NCI-H82 (cell line): ENCODE measurements around the gene KCNK5.
A peak's percentile ranks its signal among the peaks of the same experiment; 100 is the strongest.

Experiments
- DNase-seq: peaks from one replicate; lab custom pipeline; 2025; lab: John Stamatoyannopoulos, UW

The KCNK5 gene

DNA sequence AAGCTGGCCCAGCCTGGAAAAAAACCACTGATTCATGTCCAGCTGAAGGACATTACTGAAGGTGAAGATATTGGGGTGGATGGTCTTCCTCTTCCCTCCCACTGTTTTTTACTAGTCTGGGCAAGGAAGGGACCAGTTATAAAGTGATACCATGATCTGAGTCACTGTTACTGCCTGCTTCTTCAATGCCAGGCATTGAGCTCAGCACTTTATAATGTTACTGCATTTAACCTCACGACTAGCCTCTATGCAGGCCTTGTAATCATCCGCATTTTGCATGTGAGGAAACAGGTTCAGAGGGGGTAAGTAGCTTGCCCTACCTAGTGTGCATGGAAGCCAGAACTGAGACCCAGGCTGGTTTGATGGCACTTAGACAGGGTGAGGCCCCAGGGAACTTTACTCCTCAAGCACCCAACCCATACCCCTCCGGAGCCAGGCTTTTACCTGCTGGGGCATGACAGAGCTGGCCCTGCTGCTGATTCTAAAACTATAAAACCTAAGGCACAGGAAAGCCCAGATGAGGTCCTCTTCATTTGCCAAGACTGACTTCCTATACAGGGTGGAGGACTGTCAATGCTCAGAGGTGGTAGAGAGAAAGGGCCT, 11.0 kb upstream of the KCNK5 start:
- DNase-seq: no peak

DNA sequence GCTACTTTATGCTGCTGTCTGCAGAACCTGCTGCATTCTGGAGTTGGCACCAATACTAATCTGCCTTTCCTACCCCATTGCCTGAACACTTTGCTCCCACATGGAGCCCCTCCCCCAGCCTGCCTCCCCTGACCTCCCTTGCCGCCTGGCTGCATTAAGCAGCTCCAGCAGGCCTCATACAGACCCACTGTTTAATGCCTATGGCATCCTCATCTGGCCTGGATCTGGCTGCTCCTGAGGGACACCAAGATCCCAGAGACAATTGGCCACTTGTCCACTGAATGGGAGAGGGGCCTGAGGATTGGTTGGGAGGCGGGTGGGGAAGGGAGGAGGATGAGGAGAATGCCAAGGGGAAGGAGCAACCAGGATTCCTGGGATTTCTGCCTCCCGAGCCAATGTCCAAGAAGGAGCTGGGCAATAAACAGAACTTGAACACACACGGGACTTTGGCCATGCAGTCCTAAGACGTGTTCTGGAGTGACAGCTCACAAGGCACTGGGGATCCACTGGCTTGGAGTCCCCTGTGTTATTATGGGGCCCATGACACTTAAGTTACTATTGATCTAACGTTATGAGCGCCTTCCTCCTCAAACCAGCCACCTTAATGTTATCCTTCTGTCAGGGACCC, 10.4 kb upstream of the KCNK5 start:
- peak; percentile 71 for DNase-seq

- no peak for DNase-seq
Measured at GRCh38 chr6:39236742-39237141, 7.5 kb upstream of the KCNK5 start.

GRCh38 chr6:39233333-39233732, 4.1 kb upstream of the KCNK5 start:
- no peak for DNase-seq

- DNase-seq: peak; percentile 15
Measured at GRCh38 chr6:39231521-39232243, 2.4 kb upstream of the KCNK5 start.

- DNase-seq: no peak
Measured at GRCh38 chr6:39230654-39231035, 1.4 kb upstream of the KCNK5 start.

- peak; percentile 57 for DNase-seq
Measured at GRCh38 chr6:39228111-39228971, 934 bp downstream of the KCNK5 start.

GRCh38 chr6:39227476-39227875, 1.8 kb downstream of the KCNK5 start:
- DNase-seq: no peak

- no peak for DNase-seq
Measured at GRCh38 chr6:39226639-39227329, 2.5 kb downstream of the KCNK5 start.

GRCh38 chr6:39225946-39226437, 3.3 kb downstream of the KCNK5 start:
- DNase-seq: no peak

DNA sequence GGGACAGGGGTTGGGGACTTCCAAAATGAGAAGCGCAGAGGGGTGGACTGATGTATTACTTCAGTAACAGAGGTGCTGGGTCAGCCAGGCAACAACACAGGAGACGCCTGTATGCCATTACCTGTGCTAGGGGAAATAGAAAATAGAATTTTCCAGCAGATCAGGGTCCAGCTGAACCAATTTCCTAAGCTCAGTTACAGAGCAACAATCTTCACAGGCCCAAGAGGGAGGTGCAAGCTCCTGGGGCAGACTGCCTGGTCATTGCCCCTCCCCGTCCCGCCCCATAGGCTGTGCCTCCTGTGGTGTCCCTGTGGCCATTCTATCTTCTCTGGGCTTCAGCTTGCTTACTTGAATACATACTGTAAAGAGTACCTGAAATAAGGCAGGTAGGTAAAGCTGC, 3.7 kb downstream of the KCNK5 start:
- no peak for DNase-seq

- no peak for DNase-seq
Measured at GRCh38 chr6:39224523-39225182, 4.6 kb downstream of the KCNK5 start.

- DNase-seq: no peak
Measured at GRCh38 chr6:39224011-39224410, 5.3 kb downstream of the KCNK5 start.

DNA sequence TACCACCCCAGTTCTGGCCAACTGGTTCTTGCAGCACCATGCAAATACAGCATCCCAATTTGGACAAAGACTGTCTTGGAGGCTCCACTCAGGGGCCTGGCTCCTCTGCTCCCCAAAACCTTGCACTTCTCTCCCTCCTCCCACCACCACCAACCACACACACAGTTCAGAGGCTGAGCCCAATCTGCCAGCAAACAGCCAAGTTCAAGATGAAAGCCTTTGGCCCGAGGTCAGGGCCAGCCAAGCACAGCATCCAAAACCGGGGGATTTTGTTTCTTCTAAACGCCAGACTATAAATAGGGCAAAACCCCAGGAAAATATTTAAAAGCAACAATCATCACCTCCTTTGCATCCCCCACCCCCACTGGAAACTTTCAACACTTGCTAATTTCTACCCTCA, 5.7 kb downstream of the KCNK5 start:
- no peak for DNase-seq

GRCh38 chr6:39223061-39223460, 6.2 kb downstream of the KCNK5 start:
- no peak for DNase-seq

DNA sequence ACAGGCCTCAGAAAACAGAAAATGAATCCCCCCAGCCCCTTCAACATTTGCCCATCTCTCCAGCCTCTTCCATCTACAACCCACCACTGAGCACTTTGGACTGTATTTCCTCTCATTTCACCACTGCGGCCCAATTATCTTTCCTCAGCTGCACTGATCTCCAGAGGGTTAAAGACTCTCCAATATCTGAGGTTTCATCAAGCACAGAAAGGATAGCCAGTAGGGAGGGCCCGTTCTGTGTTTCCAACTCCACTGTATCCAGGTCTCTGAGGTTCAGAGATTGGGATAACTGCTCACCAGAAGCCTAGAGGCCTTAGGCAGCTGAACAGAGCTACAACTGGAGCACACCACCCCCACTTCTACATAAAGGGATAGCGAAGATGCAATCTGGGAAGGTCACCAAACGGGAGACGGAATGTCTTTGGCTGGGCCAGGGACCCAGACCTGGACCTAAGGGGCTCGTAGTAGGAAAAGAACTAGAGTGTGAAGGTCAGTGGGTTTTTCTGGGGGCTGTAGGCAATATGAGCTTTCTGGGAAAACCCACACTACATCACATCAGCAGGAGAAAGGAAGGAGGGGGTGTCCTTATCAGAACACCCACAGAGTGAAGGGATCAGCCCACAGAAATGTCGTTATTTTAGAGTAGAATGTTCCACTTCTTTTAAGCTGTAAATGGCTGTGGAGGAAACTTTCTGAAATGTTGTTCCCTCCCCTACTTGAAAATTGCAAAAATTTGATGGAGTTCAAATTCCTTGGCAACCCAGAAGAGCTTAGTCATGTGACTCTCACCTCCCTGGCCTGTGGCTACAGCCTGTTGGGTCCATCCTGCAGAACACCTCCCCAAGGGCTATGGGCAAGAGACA, 7.3 kb downstream of the KCNK5 start:
- no peak for DNase-seq

DNA sequence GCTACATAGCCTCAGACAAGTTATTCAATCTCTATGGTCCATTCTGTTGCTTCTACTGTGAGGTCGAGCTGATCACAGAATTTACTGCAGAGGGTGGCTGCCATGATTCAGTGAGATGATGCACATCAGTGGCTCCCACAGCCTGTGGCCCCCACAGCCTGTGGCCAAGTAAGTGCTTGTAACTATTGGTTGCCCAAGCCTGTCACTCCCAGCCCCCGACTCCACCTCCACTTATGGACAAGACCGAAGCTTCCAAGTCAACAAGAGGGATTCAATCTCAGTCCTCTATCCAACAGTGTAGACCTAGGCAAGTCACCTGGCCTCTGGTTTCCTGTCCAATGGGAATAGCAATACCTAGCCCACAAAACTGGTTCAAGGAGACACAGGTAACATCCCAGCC, 8.2 kb downstream of the KCNK5 start:
- no peak for DNase-seq

GRCh38 chr6:39218868-39219567, 10.3 kb downstream of the KCNK5 start:
- peak; percentile 17 for DNase-seq

DNA sequence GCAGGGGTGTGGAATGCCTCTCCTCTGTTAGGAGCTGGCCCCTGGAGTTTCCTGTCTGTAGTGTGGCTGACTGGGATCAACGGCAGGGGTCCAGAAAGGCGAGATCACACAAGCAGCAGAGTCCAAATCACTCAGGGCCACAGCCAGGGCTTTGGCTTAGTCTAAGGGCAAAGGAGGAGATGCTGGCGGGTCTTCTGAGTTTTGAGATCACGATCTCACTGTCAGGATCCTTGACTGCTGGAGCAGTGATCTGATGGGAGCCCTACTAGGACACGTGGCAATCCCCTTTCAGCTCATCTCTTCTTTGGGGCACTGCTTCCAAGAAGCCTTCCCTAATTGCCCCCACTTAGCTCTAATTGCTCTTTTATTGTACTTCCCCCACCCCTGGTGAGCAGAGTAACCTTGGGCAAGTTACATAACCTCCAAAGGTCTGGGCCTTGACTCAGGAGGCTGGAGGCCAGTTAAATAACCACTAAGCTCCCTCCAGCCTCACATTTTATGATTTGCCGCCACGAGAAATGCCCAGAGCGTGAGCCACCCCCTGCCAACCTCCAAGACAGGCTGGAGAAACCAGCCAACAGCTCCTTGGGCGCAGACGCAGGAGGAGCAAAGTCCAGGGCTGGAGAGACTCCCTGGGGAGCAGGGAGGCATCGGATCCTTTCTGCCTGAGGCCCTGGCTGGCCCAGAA, 12.0 kb downstream of the KCNK5 start:
- no peak for DNase-seq
